ENCODE measurements around the gene DPYD.

DPYD gene

GRCh38 chr1:97764991-97765390 is 155.8 kb downstream of the DPYD start:
- Histone ChIP-seq H3K27ac (ENCODE audit: low read depth, low read length) (no peak overlapping the region), H4K20me1 (ENCODE audit: low read depth, low read length) (no peaks in the 10 kb centered on the region), H3K27me3 (ENCODE audit: low read length) (no peaks in the 10 kb centered on the region), H3K36me3 (ENCODE audit: low read length) (no peaks in the 10 kb centered on the region), H3K79me2 (ENCODE audit: insufficient read depth, low read length) (no peaks in the 10 kb centered on the region), H3K4me3 (ENCODE audit: insufficient read depth, low read length, poor library complexity, severe bottlenecking) (no peak overlapping the region), H3K4me2 (ENCODE audit: low read depth, low read length, poor library complexity, severe bottlenecking) (no peak overlapping the region), H3F3A (ENCODE audit: insufficient read depth) (no peaks in the 10 kb centered on the region), H3K9ac (ENCODE audit: low read length) (no peak overlapping the region), H3K9me2 (replicated peaks; ENCODE audit: insufficient read depth, low read length) (no peaks in the 10 kb centered on the region), H2AFZ (ENCODE audit: low read depth, low read length, severe bottlenecking) (no peak overlapping the region), H3K9me3 (ENCODE audit: insufficient read depth, low read length) (no peaks in the 10 kb centered on the region)
- TF ChIP-seq, protein P1, sequence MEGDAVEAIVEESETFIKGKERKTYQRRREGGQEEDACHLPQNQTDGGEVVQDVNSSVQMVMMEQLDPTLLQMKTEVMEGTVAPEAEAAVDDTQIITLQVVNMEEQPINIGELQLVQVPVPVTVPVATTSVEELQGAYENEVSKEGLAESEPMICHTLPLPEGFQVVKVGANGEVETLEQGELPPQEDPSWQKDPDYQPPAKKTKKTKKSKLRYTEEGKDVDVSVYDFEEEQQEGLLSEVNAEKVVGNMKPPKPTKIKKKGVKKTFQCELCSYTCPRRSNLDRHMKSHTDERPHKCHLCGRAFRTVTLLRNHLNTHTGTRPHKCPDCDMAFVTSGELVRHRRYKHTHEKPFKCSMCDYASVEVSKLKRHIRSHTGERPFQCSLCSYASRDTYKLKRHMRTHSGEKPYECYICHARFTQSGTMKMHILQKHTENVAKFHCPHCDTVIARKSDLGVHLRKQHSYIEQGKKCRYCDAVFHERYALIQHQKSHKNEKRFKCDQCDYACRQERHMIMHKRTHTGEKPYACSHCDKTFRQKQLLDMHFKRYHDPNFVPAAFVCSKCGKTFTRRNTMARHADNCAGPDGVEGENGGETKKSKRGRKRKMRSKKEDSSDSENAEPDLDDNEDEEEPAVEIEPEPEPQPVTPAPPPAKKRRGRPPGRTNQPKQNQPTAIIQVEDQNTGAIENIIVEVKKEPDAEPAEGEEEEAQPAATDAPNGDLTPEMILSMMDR (IDR thresholded peaks at IDR 0.05; ENCODE audit: insufficient read depth, low read length, poor library complexity, severe bottlenecking) = no peak

- no peak overlapping the region for H3K9ac ChIP-seq (ENCODE audit: low read length)
- no peak overlapping the region for H2AFZ ChIP-seq (ENCODE audit: low read depth, low read length, severe bottlenecking)
- no peaks in the 10 kb centered on the region for H3K79me2 ChIP-seq (ENCODE audit: insufficient read depth, low read length)
- TF ChIP-seq, protein P1 (IDR thresholded peaks at IDR 0.05; ENCODE audit: insufficient read depth, low read length, poor library complexity, severe bottlenecking) = no peak
- TF ChIP-seq EZH2phosphoT487 (conservative IDR thresholded peaks at IDR 0.05; ENCODE audit: low read length) = no peak
- no peaks in the 10 kb centered on the region for H3K36me3 ChIP-seq (ENCODE audit: low read length)
- no peak overlapping the region for H3K4me3 ChIP-seq (ENCODE audit: insufficient read depth, low read length, poor library complexity, severe bottlenecking)
- no peaks in the 10 kb centered on the region for H3K9me2 ChIP-seq (replicated peaks; ENCODE audit: insufficient read depth, low read length)
- H3K9me3 ChIP-seq (ENCODE audit: insufficient read depth, low read length) = no peaks in the 10 kb centered on the region
- H3K27me3 ChIP-seq (ENCODE audit: low read length) = no peaks in the 10 kb centered on the region
- no peak overlapping the region for H3K4me2 ChIP-seq (ENCODE audit: low read depth, low read length, poor library complexity, severe bottlenecking)
- no peaks in the 10 kb centered on the region for H4K20me1 ChIP-seq (ENCODE audit: low read depth, low read length)
- H3K27ac ChIP-seq (ENCODE audit: low read depth, low read length) = no peak overlapping the region
- no peaks in the 10 kb centered on the region for H3F3A ChIP-seq (ENCODE audit: insufficient read depth)
Observed at GRCh38 chr1:97761637-97762036, 159.2 kb downstream of the DPYD start.

DNA sequence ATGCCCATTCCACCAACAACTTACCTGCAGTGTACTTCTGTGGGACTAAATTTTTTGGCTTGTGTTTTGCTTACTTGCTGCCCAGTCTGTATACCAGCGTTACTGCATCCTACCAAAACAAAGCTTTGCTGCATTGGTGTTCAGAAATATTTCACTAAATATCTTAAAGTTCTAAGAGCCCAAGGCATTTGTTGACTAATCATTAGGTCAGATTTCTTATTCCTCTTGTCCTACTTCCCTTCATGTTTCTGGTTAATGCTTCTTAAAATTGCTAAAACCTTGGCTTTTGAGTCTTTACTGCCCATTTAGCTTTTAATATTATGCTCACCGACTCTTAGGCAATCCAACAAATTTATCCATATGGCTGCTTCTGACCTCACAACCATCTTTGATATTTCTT is 161.8 kb downstream of the DPYD start:
- no peak overlapping the region for H3K9ac ChIP-seq (ENCODE audit: low read length)
- H3F3A ChIP-seq (ENCODE audit: insufficient read depth) = no peaks in the 10 kb centered on the region
- no peaks in the 10 kb centered on the region for H3K9me3 ChIP-seq (ENCODE audit: insufficient read depth, low read length)
- H3K9me2 ChIP-seq (replicated peaks; ENCODE audit: insufficient read depth, low read length) = no peaks in the 10 kb centered on the region
- no peaks in the 10 kb centered on the region for H4K20me1 ChIP-seq (ENCODE audit: low read depth, low read length)
- H3K36me3 ChIP-seq (ENCODE audit: low read length) = no peaks in the 10 kb centered on the region
- H3K4me3 ChIP-seq (ENCODE audit: insufficient read depth, low read length, poor library complexity, severe bottlenecking) = no peak overlapping the region
- no peak for TF ChIP-seq EZH2phosphoT487 (conservative IDR thresholded peaks at IDR 0.05; ENCODE audit: low read length)
- TF ChIP-seq, protein P1 (IDR thresholded peaks at IDR 0.05; ENCODE audit: insufficient read depth, low read length, poor library complexity, severe bottlenecking) = no peak
- no peak overlapping the region for H3K4me2 ChIP-seq (ENCODE audit: low read depth, low read length, poor library complexity, severe bottlenecking)
- no peaks in the 10 kb centered on the region for H3K27me3 ChIP-seq (ENCODE audit: low read length)
- H3K79me2 ChIP-seq (ENCODE audit: insufficient read depth, low read length) = no peaks in the 10 kb centered on the region
- H2AFZ ChIP-seq (ENCODE audit: low read depth, low read length, severe bottlenecking) = no peak overlapping the region
- no peak overlapping the region for H3K27ac ChIP-seq (ENCODE audit: low read depth, low read length)

Measured in SU-DHL-6 (cell line).